MG63 (cell line): Measurements from ENCODE around the gene CTDSP2. TPM values are rescaled to one million over a fixed set of nuclear protein-coding genes. Genes with fewer than 3 reads are reported as not detected.
"Not testable (repeated sequence)": the region's sequence is repeated elsewhere in the genome, so short reads cannot be mapped to it uniquely, and the experiment has no call there.

ENCODE experiments used
- DNase-seq: peaks from one replicate; pipeline ENCODE4 v3.0.0-alpha.2; 2020
- H3K27me3 ChIP-seq: fragments of 250-450 bp; sonication (Bioruptor Pico); 2 replicates; pipeline ENCODE4 v1.5.1; 2020; ENCODE audit warnings: mild to moderate bottlenecking, moderate library complexity
- H3K36me3 ChIP-seq: fragments of 250-450 bp; sonication (Bioruptor Pico); 2 replicates; pipeline ENCODE4 v1.5.1; 2020; ENCODE audit warnings: mild to moderate bottlenecking, moderate library complexity
- H3K4me3 ChIP-seq: fragments of 250-450 bp; sonication (Bioruptor Pico); 2 replicates; pipeline ENCODE4 v1.5.1; 2020; ENCODE audit warnings: mild to moderate bottlenecking, moderate library complexity
- H3K9me3 ChIP-seq: fragments of 250-450 bp; sonication (Bioruptor Pico); 2 replicates; pipeline ENCODE4 v1.5.1; 2020; ENCODE audit warnings: mild to moderate bottlenecking, moderate library complexity
- total RNA-seq: library from RNA; depleted of rRNA; stranded (reverse); fragments of >200 nt; shearing (Covaris generic); gene quantifications from 2 replicates; pipeline ENCODE4 v1.2.3, GENCODE V29; 2014; ENCODE audit warnings: low replicate concordance

CTDSP2 gene
- total RNA-seq, 1 experiment from 2014 or later = 73.2 TPM

GRCh38 chr12:57783861-57784260 is 62.7 kb downstream of the CTDSP2 start:
- peaks cover 38% of the 10 kb centered on the region for H3K36me3 ChIP-seq
- DNase-seq = no peak
- no peaks in the 10 kb centered on the region for H3K9me3 ChIP-seq
- H3K4me3 ChIP-seq = peak overlapping the region; percentile 71
- no peaks in the 10 kb centered on the region for H3K27me3 ChIP-seq

- Histone ChIP-seq H3K27me3 (no peaks in the 10 kb centered on the region), H3K4me3 (peak overlapping the region; percentile 71), H3K9me3 (no peaks in the 10 kb centered on the region), H3K36me3 (peaks cover 36% of the 10 kb centered on the region)
- DNase-seq = no peak
These were observed 63.1 kb downstream of the CTDSP2 start for GRCh38 chr12:57783466-57783801.

- Histone ChIP-seq H3K4me3 (peak within 1 kb of the TSS; percentile 71), H3K36me3 (peaks cover 36% of the 10 kb centered on the region), H3K9me3 (no peaks in the 10 kb centered on the region), H3K27me3 (no peaks in the 10 kb centered on the region)
- DNase-seq = peak; percentile 95
These were observed 63.7 kb downstream of the CTDSP2 start, which contains the start of gene TSFM for GRCh38 chr12:57782608-57783465. TSS of gene TSFM (plus strand) at chr12:57782787. CDS start at chr12:57782802, 15 bp downstream.

- no peak for DNase-seq
- H3K36me3 ChIP-seq = peaks cover 35% of the 10 kb centered on the region
- no peaks in the 10 kb centered on the region for H3K9me3 ChIP-seq
- no peaks in the 10 kb centered on the region for H3K27me3 ChIP-seq
- H3K4me3 ChIP-seq = peak overlapping the region; percentile 71
These were observed 64.3 kb downstream of the CTDSP2 start for GRCh38 chr12:57782243-57782607.

- Histone ChIP-seq H3K27me3 (no peaks in the 10 kb centered on the region), H3K4me3 (no peak overlapping the region), H3K9me3 (no peaks in the 10 kb centered on the region), H3K36me3 (peaks cover 33% of the 10 kb centered on the region)
- no peak for DNase-seq
These were observed 64.7 kb downstream of the CTDSP2 start for GRCh38 chr12:57781801-57782200.

- no peaks in the 10 kb centered on the region for H3K9me3 ChIP-seq
- DNase-seq = no peak
- no peaks in the 10 kb centered on the region for H3K27me3 ChIP-seq
- no peak overlapping the region for H3K4me3 ChIP-seq
- peaks cover 28% of the 10 kb centered on the region for H3K36me3 ChIP-seq
These were observed 65.3 kb downstream of the CTDSP2 start for GRCh38 chr12:57781244-57781643.

GRCh38 chr12:57780284-57780897 is 66.1 kb downstream of the CTDSP2 start:
- Histone ChIP-seq H3K4me3 (no peak overlapping the region), H3K36me3 (peaks cover 27% of the 10 kb centered on the region), H3K9me3 (no peaks in the 10 kb centered on the region), H3K27me3 (no peaks in the 10 kb centered on the region)
- DNase-seq = no peak

- Histone ChIP-seq H3K36me3 (peaks cover 22% of the 10 kb centered on the region), H3K27me3 (no peaks in the 10 kb centered on the region), H3K9me3 (no peaks in the 10 kb centered on the region), H3K4me3 (no peak overlapping the region)
- DNase-seq = no peak
These were observed 66.8 kb downstream of the CTDSP2 start for GRCh38 chr12:57779736-57780135.

- Histone ChIP-seq H3K36me3 (peaks cover 22% of the 10 kb centered on the region), H3K27me3 (no peaks in the 10 kb centered on the region), H3K4me3 (no peak overlapping the region), H3K9me3 (no peaks in the 10 kb centered on the region)
- DNase-seq = no peak
These were observed 68.6 kb downstream of the CTDSP2 start for GRCh38 chr12:57777911-57778310.

- H3K27me3 ChIP-seq = no peaks in the 10 kb centered on the region
- no peak for DNase-seq
- no peak overlapping the region for H3K4me3 ChIP-seq
- H3K9me3 ChIP-seq = no peaks in the 10 kb centered on the region
- H3K36me3 ChIP-seq = peaks cover 22% of the 10 kb centered on the region
These were observed 69.2 kb downstream of the CTDSP2 start for GRCh38 chr12:57777367-57777766.

GRCh38 chr12:57776247-57776587 is 70.3 kb downstream of the CTDSP2 start:
- no peaks in the 10 kb centered on the region for H3K9me3 ChIP-seq
- H3K36me3 ChIP-seq = peaks cover 22% of the 10 kb centered on the region
- no peak overlapping the region for H3K4me3 ChIP-seq
- H3K27me3 ChIP-seq = no peaks in the 10 kb centered on the region
- no peak for DNase-seq

GRCh38 chr12:57775563-57776246 is 70.8 kb downstream of the CTDSP2 start:
- Histone ChIP-seq H3K27me3 (no peaks in the 10 kb centered on the region), H3K36me3 (peaks cover 25% of the 10 kb centered on the region), H3K9me3 (no peaks in the 10 kb centered on the region), H3K4me3 (no peak overlapping the region)
- DNase-seq = no peak

GRCh38 chr12:57775044-57775443 is 71.5 kb downstream of the CTDSP2 start:
- H3K27me3 ChIP-seq = no peaks in the 10 kb centered on the region
- no peaks in the 10 kb centered on the region for H3K9me3 ChIP-seq
- H3K4me3 ChIP-seq = no peak overlapping the region
- no peak for DNase-seq
- peaks cover 32% of the 10 kb centered on the region for H3K36me3 ChIP-seq

GRCh38 chr12:57774634-57775033 is 71.9 kb downstream of the CTDSP2 start:
- H3K36me3 ChIP-seq = peaks cover 36% of the 10 kb centered on the region
- not testable (repeated sequence) for H3K4me3 ChIP-seq, H3K9me3 ChIP-seq, DNase-seq, H3K27me3 ChIP-seq

GRCh38 chr12:57772429-57773322 is 73.9 kb downstream of the CTDSP2 start, which contains the start of gene EEF1AKMT3:
TSS of gene EEF1AKMT3 (plus strand) at chr12:57772614. CDS start at chr12:57772725, 111 bp downstream.
- Histone ChIP-seq H3K4me3 (peak within 1 kb of the TSS; percentile 84), H3K27me3 (no peaks in the 10 kb centered on the region), H3K36me3 (peaks cover 54% of the 10 kb centered on the region), H3K9me3 (no peaks in the 10 kb centered on the region)
- DNase-seq = peak; percentile 76

GRCh38 chr12:57771873-57772428 is 74.6 kb downstream of the CTDSP2 start, which contains the start of gene METTL1:
TSS of gene METTL1 (minus strand) at chr12:57772105. CDS start at chr12:57772083, 22 bp downstream.
- Histone ChIP-seq H3K27me3 (peaks cover under 1% of the 10 kb centered on the region; the same call in 1 of the 2 replicates), H3K9me3 (no peaks in the 10 kb centered on the region), H3K4me3 (peak within 1 kb of the TSS; percentile 84), H3K36me3 (peaks cover 49% of the 10 kb centered on the region)
- DNase-seq = peak; percentile 97
